CD4-positive, alpha-beta T cell treated with Interleukin-15 for 4 hours (primary cell): Measurements from ENCODE around the gene TIGAR.

Source experiments
- DNase-seq: peaks from one replicate; pipeline ENCODE4 v3.0.0-alpha.2; 2020; ENCODE audit warnings: low spot score

TIGAR gene, protein sequence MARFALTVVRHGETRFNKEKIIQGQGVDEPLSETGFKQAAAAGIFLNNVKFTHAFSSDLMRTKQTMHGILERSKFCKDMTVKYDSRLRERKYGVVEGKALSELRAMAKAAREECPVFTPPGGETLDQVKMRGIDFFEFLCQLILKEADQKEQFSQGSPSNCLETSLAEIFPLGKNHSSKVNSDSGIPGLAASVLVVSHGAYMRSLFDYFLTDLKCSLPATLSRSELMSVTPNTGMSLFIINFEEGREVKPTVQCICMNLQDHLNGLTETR

GRCh38 chr12:4320853-4321701 lies at the start of gene TIGAR:
TSS of gene TIGAR (plus strand) at chr12:4321213. CDS start at chr12:4321272, 59 bp downstream.
- DNase-seq = peak; percentile 89

DNA sequence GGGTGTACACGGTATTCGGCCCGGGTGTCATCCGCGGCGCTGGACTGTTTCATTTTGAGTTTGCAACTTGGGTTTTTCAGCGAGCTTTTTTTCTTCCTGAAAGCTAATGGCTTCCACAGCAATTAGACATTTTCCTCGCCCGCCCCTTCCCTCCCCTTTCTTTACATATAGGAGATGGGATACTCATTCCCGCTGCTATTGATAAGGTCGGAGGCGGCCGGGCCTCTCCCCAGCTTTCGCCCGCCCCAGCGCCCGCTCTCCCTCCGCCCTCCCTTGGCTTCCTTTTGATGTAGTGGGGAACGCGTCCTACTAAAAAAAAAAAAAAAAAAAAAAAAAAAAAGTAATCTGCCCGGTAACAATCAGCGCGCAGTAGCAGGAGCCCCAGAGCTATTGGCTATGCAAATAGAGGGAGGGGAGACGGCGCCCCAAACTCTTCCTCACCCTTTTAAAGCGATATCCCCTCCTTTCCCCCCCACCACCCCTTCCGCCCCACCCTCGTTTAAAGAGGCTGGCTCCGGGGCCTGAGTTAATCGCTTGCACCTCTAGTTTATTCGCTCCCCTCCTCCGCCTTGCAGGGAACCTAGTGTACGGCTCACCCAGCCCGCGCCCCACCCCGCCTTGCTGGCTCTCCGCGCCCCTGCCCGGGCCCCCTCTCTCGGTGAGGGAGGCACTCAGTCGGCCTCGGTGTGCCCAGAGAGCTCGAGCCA lies 49.1 kb upstream of the TIGAR start:
- DNase-seq = peak; percentile 96

- peak; percentile 76 for DNase-seq
Measured at GRCh38 chr12:4272424-4273272, 48.4 kb upstream of the TIGAR start.

GRCh38 chr12:4273273-4273651 lies 47.8 kb upstream of the TIGAR start:
- DNase-seq = no peak

- DNase-seq = peak; percentile 72
Measured at GRCh38 chr12:4273652-4274395, 47.2 kb upstream of the TIGAR start, which contains the start of gene CCND2. TSS of gene CCND2 (plus strand) at chr12:4273762. CDS start at chr12:4274041, 279 bp downstream.

DNA sequence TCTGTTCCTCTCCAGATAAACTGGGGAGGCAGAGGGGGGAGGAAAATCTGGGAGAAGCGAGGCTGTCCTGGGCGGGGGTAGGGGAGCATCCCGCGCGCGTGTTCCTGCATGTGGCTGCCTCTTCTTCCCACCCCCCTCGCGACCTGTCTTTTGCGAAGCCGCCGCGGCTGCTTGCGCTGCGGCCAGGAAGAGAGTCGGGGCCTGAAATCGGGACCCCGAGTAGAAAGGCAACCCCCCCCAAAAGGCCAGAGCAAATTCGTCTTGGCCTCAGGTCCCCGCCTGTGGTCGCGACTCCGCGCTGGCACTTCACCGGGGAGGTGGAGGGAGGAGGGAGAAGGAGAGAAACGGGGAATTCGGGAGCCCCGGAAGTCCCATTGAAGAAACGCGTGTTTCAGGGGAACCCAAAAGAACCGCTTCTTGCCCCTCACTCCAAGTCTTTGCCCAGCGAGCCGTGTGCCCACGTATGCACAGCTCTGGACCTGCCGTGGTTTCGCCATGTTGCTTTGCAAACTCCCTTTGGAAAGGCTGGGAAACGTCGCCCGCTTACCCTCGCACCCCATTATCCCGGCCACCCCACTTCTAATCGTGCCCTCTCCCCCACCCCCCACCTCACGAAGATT lies 46.5 kb upstream of the TIGAR start:
- DNase-seq = no peak

- DNase-seq = no peak
Measured at GRCh38 chr12:4275016-4275869, 45.8 kb upstream of the TIGAR start.

DNA sequence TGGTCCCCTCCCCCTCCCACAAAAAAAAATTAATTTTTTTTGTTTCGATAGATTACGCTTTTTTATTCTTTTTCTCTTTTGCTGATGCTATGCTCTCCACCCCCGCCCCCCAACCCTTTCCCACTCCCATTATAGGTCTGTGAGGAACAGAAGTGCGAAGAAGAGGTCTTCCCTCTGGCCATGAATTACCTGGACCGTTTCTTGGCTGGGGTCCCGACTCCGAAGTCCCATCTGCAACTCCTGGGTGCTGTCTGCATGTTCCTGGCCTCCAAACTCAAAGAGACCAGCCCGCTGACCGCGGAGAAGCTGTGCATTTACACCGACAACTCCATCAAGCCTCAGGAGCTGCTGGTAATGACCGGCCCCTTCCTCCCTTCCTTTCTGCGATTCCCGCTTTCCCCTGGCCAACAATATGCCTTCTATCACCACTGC lies 45.1 kb upstream of the TIGAR start:
- DNase-seq = no peak

DNA sequence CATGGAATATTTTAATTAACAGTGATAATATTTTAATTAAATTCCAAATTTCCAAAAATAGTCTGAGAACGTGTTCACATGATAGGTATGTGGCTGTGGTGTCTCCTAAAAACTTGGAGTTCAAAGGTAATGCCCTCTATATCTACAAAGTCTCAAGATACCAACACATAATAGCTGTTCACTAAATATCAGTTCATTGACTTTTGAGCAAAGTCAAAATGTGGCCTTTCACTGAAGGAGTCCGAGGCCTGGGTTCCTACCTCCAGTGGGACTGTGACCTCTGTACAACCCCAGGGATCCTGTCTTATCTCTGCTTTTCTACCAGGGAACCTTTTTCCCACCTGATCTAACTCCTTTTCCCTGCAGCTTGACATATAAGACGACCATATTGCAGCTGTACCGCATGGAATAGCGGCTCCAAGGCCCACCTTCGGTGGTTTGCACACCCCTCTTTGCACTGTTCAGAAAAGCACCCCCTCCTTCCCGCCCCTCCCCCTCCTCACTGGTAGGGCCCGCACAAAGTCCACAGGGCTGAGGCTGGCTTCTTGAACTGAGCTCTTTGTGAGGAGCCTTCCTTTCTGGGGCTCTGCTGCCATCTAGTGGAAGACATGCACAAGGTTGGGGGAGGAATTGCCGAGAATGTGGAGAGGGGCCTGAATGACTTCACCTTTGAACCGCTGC lies 44.3 kb upstream of the TIGAR start:
- peak; percentile 93 for DNase-seq

GRCh38 chr12:4277205-4277543 lies 43.8 kb upstream of the TIGAR start:
- DNase-seq = no peak

- DNase-seq = no peak
Measured at GRCh38 chr12:4277857-4278256, 43.2 kb upstream of the TIGAR start.

- no peak for DNase-seq
Measured at GRCh38 chr12:4278329-4279197, 42.5 kb upstream of the TIGAR start.

- no peak for DNase-seq
Measured at GRCh38 chr12:4279198-4279690, 41.8 kb upstream of the TIGAR start.

DNA sequence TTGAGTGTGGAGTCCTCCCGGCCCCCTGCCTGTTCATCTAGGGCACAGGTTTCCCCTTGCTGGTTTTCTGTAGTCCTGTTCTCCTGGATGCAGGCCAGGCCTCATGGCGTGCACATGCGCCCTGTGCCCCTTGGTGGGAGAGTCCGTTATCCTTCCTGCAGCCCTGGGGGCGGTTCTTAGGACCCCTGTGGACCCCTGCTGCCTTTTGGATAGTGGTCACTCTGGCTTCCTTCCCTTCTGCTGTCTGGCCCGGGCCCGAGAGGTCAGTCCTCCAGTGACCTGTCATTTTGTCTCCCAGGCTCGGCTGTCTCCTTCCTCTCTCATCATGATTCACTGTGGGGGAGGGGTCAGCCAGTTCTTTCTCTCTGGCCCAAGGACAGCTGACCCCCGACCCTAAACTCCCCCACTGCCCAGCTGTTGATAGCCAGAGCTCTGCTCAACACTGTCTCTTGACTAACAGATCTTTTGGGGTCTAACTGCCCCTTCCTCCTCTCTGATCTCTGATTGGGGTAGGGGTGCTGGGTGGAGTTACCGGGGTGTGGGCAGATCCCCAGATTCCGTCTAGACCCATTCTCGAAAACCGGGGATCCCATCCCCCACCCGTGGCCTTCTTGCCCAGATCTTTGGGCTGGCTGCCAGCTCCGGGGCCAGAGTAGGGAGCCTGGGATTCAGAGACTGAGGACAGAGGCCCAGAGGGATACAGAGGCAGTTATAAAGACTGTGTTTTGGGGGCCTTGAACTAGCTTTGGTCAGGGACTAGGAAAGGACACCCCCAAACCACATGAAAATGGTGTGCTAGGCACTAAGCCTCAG lies 40.5 kb upstream of the TIGAR start:
- DNase-seq = no peak

- no peak for DNase-seq
Measured at GRCh38 chr12:4281173-4281654, 39.8 kb upstream of the TIGAR start.

DNA sequence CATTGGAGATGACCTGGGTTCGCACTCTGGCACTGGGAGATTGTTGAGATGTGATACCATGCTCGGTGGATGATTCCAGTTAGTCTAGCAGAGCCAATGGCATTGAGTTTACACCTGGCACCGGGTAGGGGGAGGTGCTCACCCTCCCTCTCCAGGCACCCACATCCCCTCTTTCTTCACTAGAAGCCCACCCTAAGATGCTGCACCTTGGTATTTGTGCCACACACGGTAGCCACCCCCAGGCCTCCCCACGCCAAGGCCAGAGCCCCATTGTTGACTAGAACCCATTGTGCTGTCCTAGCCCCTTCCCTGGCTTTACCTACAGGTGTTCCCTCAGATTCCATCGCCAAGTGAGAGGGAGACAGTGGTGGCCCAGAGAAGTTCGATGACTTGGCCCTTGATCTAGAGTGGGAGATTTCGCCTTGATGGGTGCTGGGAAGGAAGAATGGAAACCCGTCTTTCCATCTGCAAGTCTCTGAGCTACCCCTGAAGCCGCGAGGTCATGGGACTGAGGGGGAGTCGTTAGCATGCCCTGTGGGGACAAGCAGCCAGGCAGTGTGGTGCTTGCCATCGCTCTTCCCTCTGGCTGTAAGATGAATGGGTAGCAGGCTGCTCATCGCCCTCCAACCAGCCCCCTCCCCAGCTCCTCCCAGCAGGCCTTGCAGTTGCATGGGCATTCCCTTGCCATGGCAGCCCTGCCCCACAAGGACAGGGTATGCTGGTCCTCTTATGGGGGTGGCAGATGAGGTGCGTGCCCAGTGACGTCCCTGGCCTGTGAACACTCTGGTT lies 38.7 kb upstream of the TIGAR start:
- DNase-seq = no peak
